Fibroblast of lung (primary cell): ENCODE data around the gene KIN. TPM values are rescaled to one million over a fixed set of nuclear protein-coding genes. Genes with fewer than 3 reads are reported as not detected.
A peak's percentile ranks its signal among the peaks of the same experiment; 100 is the strongest.
"Not testable (repeated sequence)": the region's sequence is repeated elsewhere in the genome, so short reads cannot be mapped to it uniquely, and the experiment has no call there.

Experiments used
- DNase-seq, 2 donors: peaks; one replicate each; pipeline versions ENCODE4 v3.0.0 to v3.0.0-alpha.2; 2010; ENCODE audit warnings: low read depth in 2 of 2
- H2AFZ ChIP-seq: 2 replicates; pipeline ENCODE4 v1.5.1; 2012; ENCODE audit warnings: low read length, control low read depth, inconsistent platforms
- H3K27ac ChIP-seq: 2 replicates; pipeline ENCODE4 v1.5.1; 2011; ENCODE audit warnings: low read length, control low read depth; ENCODE audit not compliant: insufficient read depth
- H3K27me3 ChIP-seq: 2 replicates; pipeline ENCODE4 v1.5.1; 2011; ENCODE audit warnings: mild to moderate bottlenecking, low read length; ENCODE audit not compliant: control insufficient read depth, insufficient read depth
- H3K36me3 ChIP-seq: 2 replicates; pipeline ENCODE4 v1.5.1; 2011; ENCODE audit warnings: low read length; ENCODE audit not compliant: control insufficient read depth, insufficient read depth
- H3K4me1 ChIP-seq: 2 replicates; pipeline ENCODE4 v1.5.1; 2011; ENCODE audit warnings: low read length; ENCODE audit not compliant: control insufficient read depth, insufficient read depth; ENCODE audit errors: extremely low read depth
- H3K4me2 ChIP-seq: 2 replicates; pipeline ENCODE4 v1.5.1; 2011; ENCODE audit warnings: low read length, control low read depth; ENCODE audit not compliant: insufficient read depth; ENCODE audit errors: extremely low read depth
- H3K4me3 ChIP-seq, 4 experiments: fragments of 200-600 bp in 1 of 4; sonication (generic) in 1 of 4; replicated peaks in 1 of 4; 2 replicates each; pipeline ENCODE4 v1.5.1; 2011 to 2016; ENCODE audit warnings: low read length in 4 of 4, low read depth in 3 of 4, mild to moderate bottlenecking in 3 of 4, control low read depth in 2 of 4, inconsistent platforms in 1 of 4, mixed read lengths in 1 of 4; ENCODE audit not compliant: insufficient read depth in 1 of 4; ENCODE audit errors: control extremely low read depth in 1 of 4
- H3K79me2 ChIP-seq: 2 replicates; pipeline ENCODE4 v1.5.1; 2012; ENCODE audit warnings: mild to moderate bottlenecking, low read length, inconsistent platforms; ENCODE audit not compliant: control insufficient read depth, insufficient read depth
- H3K9ac ChIP-seq: 2 replicates; pipeline ENCODE4 v1.5.1; 2011; ENCODE audit warnings: mild to moderate bottlenecking, low read length, control low read depth; ENCODE audit not compliant: insufficient read depth
- H3K9me3 ChIP-seq: 2 replicates; pipeline ENCODE4 v1.5.1; 2012; ENCODE audit warnings: low read depth, low read length; ENCODE audit not compliant: control insufficient read depth, insufficient read depth
- H4K20me1 ChIP-seq: 2 replicates; pipeline ENCODE4 v1.5.1; 2011; ENCODE audit warnings: low read length; ENCODE audit not compliant: control insufficient read depth, insufficient read depth; ENCODE audit errors: extremely low read depth
- EZH2 ChIP-seq: IDR thresholded peaks from 2 replicates; pipeline ENCODE4 v1.5.1; 2012; ENCODE audit warnings: low read length, control low read depth, mild to moderate bottlenecking; ENCODE audit errors: missing control alignments
- polyA plus RNA-seq, 2 donors: library from polyadenylated mRNA; depleted of rRNA in 1 of 2; stranded (reverse) in 1 of 2; unstranded in 1 of 2; fragments of >200 nt; gene quantifications; 2 replicates each; pipeline ENCODE4 v1.2.1, GENCODE V29; 2011 to 2012; ENCODE audit warnings: missing spikeins in 1 of 2
- total RNA-seq: library from RNA; depleted of rRNA; stranded (reverse); fragments of >200 nt; gene quantifications from 2 replicates; pipeline ENCODE4 v1.2.1, GENCODE V29; 2014
- TF ChIP-seq, protein P1 (sequence below), 2 donors: IDR thresholded peaks in 1 of 2; conservative IDR thresholded peaks in 1 of 2; 1 replicate in 1 of 2; 2 replicates in 1 of 2; pipeline ENCODE4 v1.5.1; 2011 to 2012; ENCODE audit warnings: low read length in 2 of 2, control low read depth in 1 of 2, inconsistent platforms in 1 of 2, low read depth in 1 of 2, mild to moderate bottlenecking in 1 of 2

KIN gene
- total and polyA plus RNA-seq, 2 donors (not counting 1 experiment from before 2014, with no cell fraction given), result 9.6 to 10.1 TPM

DNA sequence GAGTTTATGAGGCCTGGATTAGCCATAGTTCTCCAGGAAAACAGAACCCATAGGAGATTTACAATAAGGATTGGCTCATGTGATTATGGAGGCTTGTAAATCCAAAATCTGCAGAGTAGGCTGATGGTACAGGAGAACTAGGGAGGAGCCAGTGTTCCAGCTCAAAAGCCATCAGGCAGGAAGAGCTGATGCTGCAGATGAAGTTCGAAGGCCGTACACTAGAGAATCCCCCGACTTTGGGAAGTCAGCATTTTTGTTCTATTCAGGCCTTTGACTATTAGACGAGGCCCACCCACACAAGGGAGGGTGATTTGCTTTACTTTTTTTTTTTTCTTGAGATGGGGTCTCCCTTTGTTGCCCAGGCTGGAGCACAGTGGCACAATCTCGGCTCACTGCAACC is 37.6 kb downstream of the KIN start:
- H3K27ac ChIP-seq, result no peak overlapping the region
- H3K9ac ChIP-seq, result no peak overlapping the region
- no peak overlapping the region for H2AFZ ChIP-seq
- H3K27me3 ChIP-seq, result no peaks in the 10 kb centered on the region
- H3K4me1 ChIP-seq, result no peaks in the 10 kb centered on the region
- H3K4me3 ChIP-seq, result no peak overlapping the region
- H3K9me3 ChIP-seq, result no peaks in the 10 kb centered on the region
- no peak overlapping the region for H3K4me2 ChIP-seq
- no peak for TF ChIP-seq EZH2
- TF ChIP-seq, protein P1, sequence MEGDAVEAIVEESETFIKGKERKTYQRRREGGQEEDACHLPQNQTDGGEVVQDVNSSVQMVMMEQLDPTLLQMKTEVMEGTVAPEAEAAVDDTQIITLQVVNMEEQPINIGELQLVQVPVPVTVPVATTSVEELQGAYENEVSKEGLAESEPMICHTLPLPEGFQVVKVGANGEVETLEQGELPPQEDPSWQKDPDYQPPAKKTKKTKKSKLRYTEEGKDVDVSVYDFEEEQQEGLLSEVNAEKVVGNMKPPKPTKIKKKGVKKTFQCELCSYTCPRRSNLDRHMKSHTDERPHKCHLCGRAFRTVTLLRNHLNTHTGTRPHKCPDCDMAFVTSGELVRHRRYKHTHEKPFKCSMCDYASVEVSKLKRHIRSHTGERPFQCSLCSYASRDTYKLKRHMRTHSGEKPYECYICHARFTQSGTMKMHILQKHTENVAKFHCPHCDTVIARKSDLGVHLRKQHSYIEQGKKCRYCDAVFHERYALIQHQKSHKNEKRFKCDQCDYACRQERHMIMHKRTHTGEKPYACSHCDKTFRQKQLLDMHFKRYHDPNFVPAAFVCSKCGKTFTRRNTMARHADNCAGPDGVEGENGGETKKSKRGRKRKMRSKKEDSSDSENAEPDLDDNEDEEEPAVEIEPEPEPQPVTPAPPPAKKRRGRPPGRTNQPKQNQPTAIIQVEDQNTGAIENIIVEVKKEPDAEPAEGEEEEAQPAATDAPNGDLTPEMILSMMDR (conservative IDR thresholded peaks at IDR 0.05 in 1 of 2, IDR thresholded peaks at IDR 0.05 in 1 of 2; ENCODE audit: low read depth in 1 of 2, low read length in 2 of 2), result no peak
- no peak for DNase-seq
- peaks cover 7% of the 10 kb centered on the region for H3K36me3 ChIP-seq
- H4K20me1 ChIP-seq, result no peaks in the 10 kb centered on the region
- no peaks in the 10 kb centered on the region for H3K79me2 ChIP-seq

DNA sequence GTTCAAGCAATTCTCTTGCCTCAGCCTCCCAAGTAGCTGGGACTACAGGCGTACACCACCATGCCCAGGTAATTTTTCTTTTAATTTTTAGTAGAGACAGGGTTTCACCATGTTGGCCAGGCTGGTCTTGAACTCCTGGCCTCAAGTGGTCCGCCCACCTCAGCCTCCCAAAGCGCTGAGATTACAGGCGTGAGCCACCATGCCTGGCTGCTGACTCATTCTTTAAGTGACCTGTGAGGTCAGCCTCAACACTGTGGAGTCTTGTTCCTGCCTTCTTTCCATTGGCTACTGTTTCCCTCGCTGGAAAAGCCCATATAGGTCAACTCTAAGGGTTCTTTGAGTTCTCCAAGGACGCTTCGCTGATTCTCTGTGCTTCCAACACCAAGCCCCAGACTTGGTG is 39.2 kb downstream of the KIN start:
- not testable (repeated sequence) for H3K4me3 ChIP-seq, H4K20me1 ChIP-seq, H3K36me3 ChIP-seq, H3K27ac ChIP-seq, H3K9ac ChIP-seq, H2AFZ ChIP-seq, H3K9me3 ChIP-seq, H3K4me2 ChIP-seq, H3K79me2 ChIP-seq, H3K27me3 ChIP-seq, H3K4me1 ChIP-seq
- peak in 1 of 2 donors; percentile 6 for DNase-seq

DNA sequence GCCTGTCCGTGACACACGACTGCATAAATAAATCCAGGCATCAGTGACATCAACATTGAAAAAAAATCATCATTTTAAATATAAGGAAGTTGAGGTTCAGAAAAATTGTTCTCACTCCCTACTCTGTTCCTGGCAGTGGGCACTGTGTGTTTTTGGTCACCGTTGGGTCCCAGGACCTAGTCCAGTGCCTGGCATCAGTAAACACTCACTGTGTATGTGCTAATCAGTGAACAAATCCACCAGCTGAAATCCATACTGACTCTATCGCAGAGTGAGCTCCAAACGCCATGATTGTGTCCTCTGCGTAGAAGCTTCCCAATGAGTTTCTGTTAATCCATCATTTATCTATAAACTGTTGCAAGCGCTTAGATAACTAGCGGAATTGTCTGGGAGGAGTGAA is 43.5 kb downstream of the KIN start:
- no peak overlapping the region for H3K27ac ChIP-seq
- H3K9ac ChIP-seq, result no peak overlapping the region
- no peaks in the 10 kb centered on the region for H3K9me3 ChIP-seq
- H3K4me2 ChIP-seq, result no peak overlapping the region
- no peak for TF ChIP-seq EZH2
- TF ChIP-seq, protein P1 (conservative IDR thresholded peaks at IDR 0.05 in 1 of 2, IDR thresholded peaks at IDR 0.05 in 1 of 2; ENCODE audit: low read depth in 1 of 2, low read length in 2 of 2), result no peak
- H3K4me3 ChIP-seq, result no peak overlapping the region
- no peaks in the 10 kb centered on the region for H4K20me1 ChIP-seq
- H3K27me3 ChIP-seq, result no peaks in the 10 kb centered on the region
- H3K36me3 ChIP-seq, result no peaks in the 10 kb centered on the region
- no peak for DNase-seq
- no peak overlapping the region for H2AFZ ChIP-seq
- no peaks in the 10 kb centered on the region for H3K4me1 ChIP-seq
- H3K79me2 ChIP-seq, result no peaks in the 10 kb centered on the region
